IMR-90 (cell line): Measurements from ENCODE around the gene P2RX5.

Experiments
- CHD1 ChIP-seq: IDR thresholded peaks from 2 replicates; pipeline ENCODE4 v1.6.1; 2012; ENCODE audit warnings: low read depth, low read length, improper control_type of control experiment
- CTCF ChIP-seq: conservative IDR thresholded peaks from 2 replicates; pipeline ENCODE4 v1.5.1; 2012; ENCODE audit warnings: mild to moderate bottlenecking, low read depth, low read length, improper control_type of control experiment
- FOS ChIP-seq: fragments of 150-350 bp; IDR thresholded peaks from 2 replicates; pipeline ENCODE4 v1.6.1; 2016; ENCODE audit warnings: low read depth, low read length
- POLR2A ChIP-seq: IDR thresholded peaks from 2 replicates; pipeline ENCODE4 v1.6.1; 2012; ENCODE audit warnings: mild to moderate bottlenecking, low read depth, low read length
- RAD21 ChIP-seq: IDR thresholded peaks from 2 replicates; pipeline ENCODE4 v1.6.1; 2012; ENCODE audit warnings: low read length, improper control_type of control experiment
- RCOR1 ChIP-seq: IDR thresholded peaks from 2 replicates; pipeline ENCODE4 v1.6.1; 2012; ENCODE audit warnings: mild to moderate bottlenecking, low read length, improper control_type of control experiment; ENCODE audit not compliant: insufficient replicate concordance

GRCh38 chr17:3693141-3693540 lies 2.8 kb downstream of the P2RX5 start:
- TF ChIP-seq RAD21 (no peak), POLR2A (no peak), FOS (no peak), RCOR1 (no peak), CTCF (no peak), CHD1 (no peak)
